B cell (primary cell): Measurements from ENCODE around the gene RAB8B. TPM values are rescaled to one million over a fixed set of nuclear protein-coding genes. Genes with fewer than 3 reads are reported as not detected.

Experiments
- ATAC-seq: fragments of 200-7000 bp; cut with Tn5 transposase; one replicate; pipeline ENCODE4 v1.10.0; 2021; ENCODE audit warnings: low read depth, mild to moderate bottlenecking, moderate number of reproducible peaks, moderate library complexity
- CTCF ChIA-PET: fragments of 350-600 bp; sonication (Branson Sonifier 250); formaldehyde crosslinking; loops from one replicate; lab custom pipeline; 2021; ENCODE audit warnings: antibody characterized with exemption, inconsistent platforms; lab: Charles Lee
- POLR2A ChIA-PET: fragments of 350-600 bp; sonication (Branson Sonifier 250); formaldehyde crosslinking; loops from one replicate; lab custom pipeline; 2021; ENCODE audit warnings: antibody characterized with exemption; lab: Charles Lee
- DNase-seq: peaks from one replicate; pipeline ENCODE4 v3.0.0; 2013
- H2AFZ ChIP-seq: 2 replicates; pipeline ENCODE4 v1.6.1; 2012; ENCODE audit warnings: mild to moderate bottlenecking, low read depth, low read length; ENCODE audit not compliant: insufficient read depth, poor library complexity, severe bottlenecking
- H3K27ac ChIP-seq, 2 donors: 1 replicate in 1 of 2; 2 replicates in 1 of 2; pipeline ENCODE4 v1.5.1; 2012 to 2013; ENCODE audit warnings: low read length in 2 of 2, mild to moderate bottlenecking in 2 of 2, moderate library complexity in 1 of 2
- H3K27me3 ChIP-seq, 4 experiments: fragments of 200-600 bp in 1 of 4; sonication (generic) in 1 of 4; replicated peaks in 1 of 4; 1 replicate in 2 of 4; 2 replicates in 2 of 4; pipeline versions ENCODE4 v1.6.1 to v1.7.0; 2013 to 2016; ENCODE audit warnings: low read length in 3 of 4, mild to moderate bottlenecking in 2 of 4, mixed read lengths in 1 of 4, moderate library complexity in 1 of 4; ENCODE audit not compliant: insufficient read depth in 4 of 4, control insufficient read depth in 3 of 4; ENCODE audit errors: control extremely low read depth in 1 of 4
- H3K36me3 ChIP-seq, 2 experiments: replicated peaks in 1 of 2; 1 replicate in 1 of 2; 2 replicates in 1 of 2; pipeline versions ENCODE4 v1.6.1 to v1.7.1; 2013; ENCODE audit warnings: low read length in 1 of 2; ENCODE audit not compliant: insufficient read depth in 2 of 2, control insufficient read depth in 1 of 2; ENCODE audit errors: control extremely low read depth in 1 of 2, extremely low read depth in 1 of 2
- H3K4me1 ChIP-seq, 2 donors: fragments of 200-600 bp in 1 of 2; sonication (generic) in 1 of 2; 1 replicate in 1 of 2; 2 replicates in 1 of 2; pipeline versions ENCODE4 v1.5.1 to v1.6.1; 2013 to 2017; ENCODE audit warnings: low read length in 2 of 2; ENCODE audit not compliant: control insufficient read depth in 2 of 2, insufficient read depth in 2 of 2
- H3K4me2 ChIP-seq: replicated peaks from 2 replicates; pipeline ENCODE3; 2012; ENCODE audit warnings: mild to moderate bottlenecking, low read depth, low read length; ENCODE audit not compliant: poor library complexity, severe bottlenecking
- H3K4me3 ChIP-seq, 5 experiments: fragments of 200-600 bp in 1 of 5; sonication (generic) in 1 of 5; 1 replicate in 3 of 5; 2 replicates in 2 of 5; pipeline versions ENCODE4 v1.5.1 to v1.7.0; 2011 to 2016; ENCODE audit warnings: low read length in 4 of 5, mild to moderate bottlenecking in 4 of 5, low read depth in 2 of 5, control low read depth in 1 of 5, moderate library complexity in 1 of 5; ENCODE audit not compliant: insufficient read depth in 1 of 5; ENCODE audit errors: control extremely low read depth in 1 of 5, extremely low read depth in 1 of 5
- H3K79me2 ChIP-seq: fragments of 200-600 bp; sonication (generic); one replicate; pipeline ENCODE4 v1.6.0; 2016; ENCODE audit warnings: low read length; ENCODE audit not compliant: control insufficient read depth, insufficient read depth
- H3K9ac ChIP-seq: fragments of 200-600 bp; sonication (generic); 2 replicates; pipeline ENCODE4 v1.6.1; 2017; ENCODE audit warnings: mild to moderate bottlenecking, low read length, moderate library complexity
- H3K9me3 ChIP-seq, 3 donors: one replicate each; pipeline versions ENCODE4 v1.6.1 to v1.7.1; 2013; ENCODE audit warnings: low read length in 2 of 3; ENCODE audit not compliant: control insufficient read depth in 2 of 3, insufficient read depth in 1 of 3; ENCODE audit errors: control extremely low read depth in 1 of 3
- H4K20me1 ChIP-seq: 2 replicates; pipeline ENCODE4 v1.6.0; 2012; ENCODE audit warnings: mild to moderate bottlenecking, low read length; ENCODE audit not compliant: insufficient read depth, control insufficient read depth, poor library complexity, severe bottlenecking
- H3K27ac Mint-ChIP-seq: one replicate; pipeline ENCODE4 v1.8.0; 2021; ENCODE audit warnings: mixed read lengths
- H3K27me3 Mint-ChIP-seq: one replicate; pipeline ENCODE4 v1.8.0; 2021; ENCODE audit warnings: mixed read lengths
- H3K4me1 Mint-ChIP-seq: one replicate; pipeline ENCODE4 v1.8.0; 2021; ENCODE audit warnings: mixed read lengths
- H3K4me3 Mint-ChIP-seq: one replicate; pipeline ENCODE4 v1.8.0; 2021; ENCODE audit warnings: mixed read lengths
- H3K9me3 Mint-ChIP-seq: one replicate; pipeline ENCODE4 v1.8.0; 2022; ENCODE audit warnings: mixed read lengths; ENCODE audit not compliant: insufficient read depth
- CTCF ChIP-seq: fragments of 200-600 bp; IDR thresholded peaks from one replicate; pipeline ENCODE4 v1.8.0; 2022; ENCODE audit warnings: antibody characterized with exemption, mild to moderate bottlenecking
- EZH2 ChIP-seq: IDR thresholded peaks from 2 replicates; pipeline ENCODE4 v1.6.1; 2012; ENCODE audit warnings: borderline replicate concordance, low read depth, mild to moderate bottlenecking, moderate library complexity, low read length; ENCODE audit not compliant: insufficient read depth, poor library complexity, severe bottlenecking
- WGBS: methylation state at CpG from one replicate; pipeline ENCODE4 v1.1.5; 2013; ENCODE audit warnings: missing lambda C conversion rate; ENCODE audit not compliant: insufficient coverage; 5-methylcytosine and 5-hydroxymethylcytosine counted together
- intact Hi-C: fragments of 100-400 bp; cut with micrococcal nuclease; formaldehyde crosslinking; loops from one replicate; pipeline ENCODE4 v1.10.0; 2022
- polyA plus RNA-seq: library from polyadenylated mRNA; depleted of rRNA; stranded (reverse); fragments of >200 nt; gene quantifications from 2 replicates; pipeline ENCODE4 v1.2.3, GENCODE V29; 2012
- total RNA-seq, 2 donors: library from RNA; stranded (reverse); fragments of 120-200 nt in 1 of 2; gene quantifications; 1 replicate in 1 of 2; 2 replicates in 1 of 2; pipeline versions ENCODE4 v1.2.3 to v1.2.4, GENCODE V29; 2013 to 2022

RAB8B gene
- total and polyA plus RNA-seq, 2 donors (not counting 1 experiment from before 2014, with no cell fraction given) = 9.6 to 61.3 TPM

GRCh38 chr15:63314409-63314808, 125.0 kb downstream of the RAB8B start:
- Histone ChIP-seq H2AFZ (no peak overlapping the region), H3K79me2 (no peaks in the 10 kb centered on the region), H3K36me3 (no peaks in the 10 kb centered on the region), H3K27me3 (no peaks in the 10 kb centered on the region), H3K4me1 (no peaks in the 10 kb centered on the region), H3K9ac (no peak overlapping the region), H3K4me2 (no peak overlapping the region), H3K9me3 (no peaks in the 10 kb centered on the region), H4K20me1 (no peaks in the 10 kb centered on the region), H3K27ac (no peak overlapping the region), H3K4me3 (no peak overlapping the region)
- intact Hi-C loops = no loop called here
- no peaks in the 10 kb centered on the region for H3K9me3 Mint-ChIP-seq
- no peaks in the 10 kb centered on the region for H3K27me3 Mint-ChIP-seq
- H3K4me1 Mint-ChIP-seq = peaks cover 7% of the 10 kb centered on the region
- DNase-seq = no peak
- no peak overlapping the region for H3K27ac Mint-ChIP-seq
- no CpG with 5 or more reads among the region's 2 CpGs for WGBS
- POLR2A ChIA-PET = no interaction called here
- no peak overlapping the region for H3K4me3 Mint-ChIP-seq
- no peak for TF ChIP-seq EZH2
- no peak for TF ChIP-seq CTCF
- CTCF ChIA-PET = no interaction called here
- ATAC-seq = no peak

Other genes with a start within 250 kb of the RAB8B start
- gene TPM1, start 146.9 kb upstream of the RAB8B start, total RNA-seq = 17.9 and 20.3 TPM in 2 replicates
- 4.2 and 5.5 TPM in 2 replicates for gene TPM1, start 146.9 kb upstream of the RAB8B start, polyA plus RNA-seq
- gene LACTB, start 67.7 kb upstream of the RAB8B start, total RNA-seq = 18.8 and 20.0 TPM in 2 replicates
- gene LACTB, start 67.7 kb upstream of the RAB8B start, polyA plus RNA-seq = 5.0 and 12.7 TPM in 2 replicates
- gene RPS27L, start 32.1 kb upstream of the RAB8B start, total RNA-seq = 49.4 and 50.9 TPM in 2 replicates
- 17.5 and 21.6 TPM in 2 replicates for gene RPS27L, start 32.1 kb upstream of the RAB8B start, polyA plus RNA-seq
- 45.2 and 47.0 TPM in 2 replicates for gene APH1B, start 88.0 kb downstream of the RAB8B start, total RNA-seq
- gene APH1B, start 88.0 kb downstream of the RAB8B start, polyA plus RNA-seq = 6.7 and 7.6 TPM in 2 replicates
- gene CA12, start 192.2 kb downstream of the RAB8B start, total RNA-seq = not detected in 2 replicates
- gene CA12, start 192.2 kb downstream of the RAB8B start, polyA plus RNA-seq = not detected in 2 replicates